Upper lobe of left lung (tissue), 6 donors: ENCODE measurements around the gene DCST2. TPM values are rescaled to one million over a fixed set of nuclear protein-coding genes. Genes with fewer than 3 reads are reported as not detected.
"Not testable (repeated sequence)": the region's sequence is repeated elsewhere in the genome, so short reads cannot be mapped to it uniquely, and the experiment has no call there.

Source experiments
- ATAC-seq, 2 donors: fragments of 200-7000 bp; cut with Tn5 transposase; one replicate each; pipeline ENCODE4 v1.9.1; 2022; ENCODE audit warnings: mild to moderate bottlenecking in 2 of 2, moderate library complexity in 2 of 2; ENCODE audit not compliant: low FRiP score in 2 of 2
- DNase-seq, 2 donors: peaks; one replicate each; pipeline ENCODE4 v3.0.0-alpha.2; 2019 to 2020
- H3K27ac ChIP-seq, 4 donors: fragments of 200-600 bp; sonication (generic); one replicate each; pipeline ENCODE4 v1.5.1; 2016 to 2019
- H3K27me3 ChIP-seq, 4 donors: fragments of 200-600 bp; sonication (generic); one replicate each; pipeline ENCODE4 v1.5.1; 2017 to 2019
- H3K36me3 ChIP-seq, 4 donors: fragments of 200-600 bp; sonication (generic); one replicate each; pipeline ENCODE4 v1.5.1; 2016 to 2019
- H3K4me1 ChIP-seq, 4 donors: fragments of 200-600 bp; sonication (generic); one replicate each; pipeline ENCODE4 v1.5.1; 2018 to 2019
- H3K4me3 ChIP-seq, 4 donors: fragments of 200-600 bp; sonication (generic); one replicate each; pipeline ENCODE4 v1.5.1; 2017 to 2019; ENCODE audit warnings: mild to moderate bottlenecking in 2 of 4, moderate library complexity in 1 of 4
- H3K9me3 ChIP-seq, 4 donors: fragments of 200-600 bp; sonication (generic); one replicate each; pipeline ENCODE4 v1.5.1; 2018 to 2019
- CTCF ChIP-seq, 6 experiments: fragments of 450-650 bp in 4 of 6; fragments of 200-600 bp in 2 of 6; sonication (generic) in 2 of 6; IDR thresholded peaks; one replicate each; pipeline ENCODE4 v1.5.1; 2016 to 2019; ENCODE audit warnings: antibody characterized with exemption in 6 of 6
- EP300 ChIP-seq, 4 donors: sonication (generic); formaldehyde crosslinking; IDR thresholded peaks; one replicate each; pipeline ENCODE4 v1.5.1; 2017; ENCODE audit warnings: antibody characterized with exemption in 4 of 4, control low read depth in 2 of 4
- POLR2A ChIP-seq, 4 donors: fragments of 450-650 bp; IDR thresholded peaks; one replicate each; pipeline ENCODE4 v1.5.1; 2016 to 2017; ENCODE audit warnings: antibody characterized with exemption in 4 of 4, mild to moderate bottlenecking in 2 of 4
- POLR2AphosphoS5 ChIP-seq, 2 donors: sonication (generic); formaldehyde crosslinking; IDR thresholded peaks; one replicate each; pipeline ENCODE4 v1.5.1; 2017; ENCODE audit warnings: antibody characterized with exemption in 2 of 2
- WGBS, 2 donors: methylation state at CpG; one replicate each; pipeline ENCODE4 v1.1.5; 2017 to 2018; 5-methylcytosine and 5-hydroxymethylcytosine counted together
- total RNA-seq, 6 donors: library from RNA; depleted of rRNA in 4 of 6; stranded (reverse); fragments of >200 nt in 4 of 6; gene quantifications; one replicate each; pipeline versions ENCODE4 v1.1.0 to v1.2.1, GENCODE V29; 2016 to 2021
- donor health status: DM: no; HTN: no; CAD: no; lungs with moderate emphysema.
- donor health status: DM: no; HTN: yes; CAD: no; lungs with severe emphysema.

The DCST2 gene
- total RNA-seq, 6 donors from 2014 or later = 0.49 to 2.1 (median 1.1) TPM

GRCh38 chr1:154998201-154998780 is 35.3 kb downstream of the DCST2 start:
- DNase-seq (no peak), ATAC-seq (no peak)
- Histone ChIP-seq H3K36me3 (no peaks in the 10 kb centered on the region), H3K27me3 (no peaks in the 10 kb centered on the region), H3K4me3 (no peak overlapping the region), H3K27ac (no peak overlapping the region), H3K9me3 (no peaks in the 10 kb centered on the region), H3K4me1 (peaks cover 16 to 25% (median 21%) of the 10 kb centered on the region in 4 donors)
- TF ChIP-seq CTCF (IDR thresholded peaks at IDR 0.05) (no peak), POLR2A (IDR thresholded peaks at IDR 0.05) (no peak), POLR2AphosphoS5 (IDR thresholded peaks at IDR 0.05) (no peak), EP300 (IDR thresholded peaks at IDR 0.05) (no peak)
- 74 to 77% methylated on average over 16 of the region's 16 CpGs for WGBS, 2 donors

DNA sequence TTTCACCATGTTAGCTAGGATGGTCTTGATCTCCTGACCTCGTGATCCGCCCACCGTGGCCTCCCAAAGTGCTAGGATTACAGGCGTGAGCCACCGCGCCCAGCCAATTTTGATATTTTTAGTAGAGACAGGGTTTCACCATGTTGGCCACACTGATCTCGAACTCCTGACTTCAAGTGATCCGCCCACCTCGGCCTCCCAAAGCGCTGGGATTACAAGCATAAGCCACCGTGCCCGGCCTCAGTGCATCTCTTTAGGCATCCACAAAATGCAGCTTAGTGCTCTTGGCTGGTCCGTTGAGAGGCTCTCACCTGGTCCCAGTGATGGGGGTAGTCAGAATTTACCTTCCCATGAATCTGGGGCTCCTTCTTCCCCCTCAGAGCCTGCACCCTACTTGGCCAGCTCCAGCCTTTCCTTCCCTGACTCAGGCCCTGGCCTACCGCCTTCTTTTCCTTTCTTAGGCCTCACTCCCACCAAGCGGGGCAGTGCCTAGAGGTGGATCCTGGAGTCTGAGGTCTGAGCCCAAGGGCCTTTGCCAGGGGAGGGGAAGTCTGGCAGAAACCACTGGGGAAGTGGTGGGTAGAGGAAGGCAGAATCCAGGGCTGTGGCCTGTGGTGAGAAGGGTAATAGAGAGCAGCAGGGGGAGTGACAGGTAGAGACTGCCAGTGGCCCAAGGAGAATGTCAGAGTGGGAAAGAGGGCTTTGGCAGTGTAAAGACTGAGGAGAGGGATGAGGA is 36.4 kb downstream of the DCST2 start:
- Histone ChIP-seq H3K4me1 (peaks cover 16 to 25% (median 21%) of the 10 kb centered on the region in 4 donors), H3K4me3 (no peak overlapping the region)

GRCh38 chr1:154995301-154995983 is 38.1 kb downstream of the DCST2 start:
- Histone ChIP-seq H3K36me3 (peaks cover 0 to 16% (median 5%) of the 10 kb centered on the region in 4 donors), H3K4me1 (peaks cover 16 to 23% (median 19%) of the 10 kb centered on the region in 4 donors)
- H3K27ac ChIP-seq, H3K27me3 ChIP-seq, H3K4me3 ChIP-seq, DNase-seq, H3K9me3 ChIP-seq: not testable (repeated sequence)
- 59 to 69% methylated on average over 13 of the region's 13 CpGs for WGBS, 2 donors
- peak in 3 of 6 experiments; percentile 17 to 28 (median 25) for TF ChIP-seq CTCF (IDR thresholded peaks at IDR 0.05)
- ATAC-seq = peak in 1 of 2 donors; percentile 31

More for the DNA sequence above, 36.4 kb downstream of the DCST2 start:
- ATAC-seq (no peak), DNase-seq (no peak)
- TF ChIP-seq POLR2A (IDR thresholded peaks at IDR 0.05) (no peak), EP300 (IDR thresholded peaks at IDR 0.05) (no peak), CTCF (IDR thresholded peaks at IDR 0.05) (no peak), POLR2AphosphoS5 (IDR thresholded peaks at IDR 0.05) (no peak)
- Histone ChIP-seq H3K27me3 (no peaks in the 10 kb centered on the region), H3K27ac (no peak overlapping the region), H3K36me3 (peaks cover 0 to 7% (median 3%) of the 10 kb centered on the region in 4 donors), H3K9me3 (no peaks in the 10 kb centered on the region)
- 72 to 78% methylated on average over 11 to 15 of the region's 15 CpGs for WGBS, 2 donors

DNA sequence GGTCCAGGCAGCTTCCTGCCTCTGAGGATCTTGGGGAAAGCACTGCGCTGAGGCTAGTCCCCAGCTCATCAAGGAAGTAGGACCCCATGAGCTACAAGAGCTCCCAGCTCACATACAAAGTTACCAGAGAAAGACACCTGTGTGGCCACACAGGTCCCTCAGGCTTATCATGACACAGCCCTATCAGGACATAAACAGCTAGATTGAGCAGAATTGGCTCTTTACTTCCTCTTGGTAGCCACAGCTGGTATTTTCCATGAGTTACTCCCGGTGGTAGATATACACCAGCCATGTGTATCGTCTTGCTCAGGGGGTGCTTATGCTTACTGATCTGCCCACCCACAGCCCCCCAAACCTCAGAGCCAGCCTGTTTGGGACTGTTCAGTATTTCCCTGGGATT is 39.0 kb downstream of the DCST2 start:
- TF ChIP-seq EP300 (IDR thresholded peaks at IDR 0.05) = no peak
- no peak for TF ChIP-seq CTCF (IDR thresholded peaks at IDR 0.05)
- TF ChIP-seq POLR2AphosphoS5 (IDR thresholded peaks at IDR 0.05) = no peak
- Histone ChIP-seq H3K27ac (no peak overlapping the region), H3K4me1 (peaks cover 10 to 17% (median 11%) of the 10 kb centered on the region in 4 donors), H3K36me3 (peaks cover 0 to 24% (median 8%) of the 10 kb centered on the region in 4 donors), H3K27me3 (no peaks in the 10 kb centered on the region), H3K4me3 (no peak overlapping the region), H3K9me3 (no peaks in the 10 kb centered on the region)
- DNase-seq (no peak), ATAC-seq (no peak)
- 64 to 71% methylated on average over 3 of the region's 3 CpGs for WGBS, 2 donors
